Activated naive CD4-positive, alpha-beta T cell (primary cell): ENCODE results near the gene EIF5A.
A peak's percentile ranks its signal among the peaks of the same experiment; 100 is the strongest.

ENCODE experiments used
- DNase-seq, 4 experiments: peaks; one replicate each; lab custom pipeline; 2025; lab: John Stamatoyannopoulos, UW

The EIF5A gene

DNA sequence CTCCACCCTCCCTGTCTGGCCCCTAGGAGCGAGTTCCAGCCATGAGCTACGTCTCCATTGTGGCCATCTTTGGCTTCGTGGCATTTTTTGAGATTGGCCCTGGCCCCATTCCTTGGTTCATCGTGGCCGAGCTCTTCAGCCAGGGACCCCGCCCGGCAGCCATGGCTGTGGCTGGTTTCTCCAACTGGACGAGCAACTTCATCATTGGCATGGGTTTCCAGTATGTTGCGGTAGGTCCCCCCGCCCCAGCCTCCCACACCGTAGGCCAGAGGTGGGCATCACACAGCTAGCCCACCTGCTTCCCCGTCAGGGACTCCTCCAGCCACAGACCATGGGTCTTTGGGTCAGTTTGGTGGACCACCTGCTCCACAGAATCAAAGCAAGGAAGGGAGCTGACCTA, 21.7 kb upstream of the EIF5A start:
- no peak for DNase-seq

GRCh38 chr17:7289256-7290032, 18.0 kb upstream of the EIF5A start:
- no peak for DNase-seq

GRCh38 chr17:7290166-7290565, 17.3 kb upstream of the EIF5A start:
- DNase-seq: no peak

- no peak for DNase-seq
These were observed 16.7 kb upstream of the EIF5A start for GRCh38 chr17:7290685-7291084.

GRCh38 chr17:7292194-7292593, 15.2 kb upstream of the EIF5A start:
- no peak for DNase-seq

DNA sequence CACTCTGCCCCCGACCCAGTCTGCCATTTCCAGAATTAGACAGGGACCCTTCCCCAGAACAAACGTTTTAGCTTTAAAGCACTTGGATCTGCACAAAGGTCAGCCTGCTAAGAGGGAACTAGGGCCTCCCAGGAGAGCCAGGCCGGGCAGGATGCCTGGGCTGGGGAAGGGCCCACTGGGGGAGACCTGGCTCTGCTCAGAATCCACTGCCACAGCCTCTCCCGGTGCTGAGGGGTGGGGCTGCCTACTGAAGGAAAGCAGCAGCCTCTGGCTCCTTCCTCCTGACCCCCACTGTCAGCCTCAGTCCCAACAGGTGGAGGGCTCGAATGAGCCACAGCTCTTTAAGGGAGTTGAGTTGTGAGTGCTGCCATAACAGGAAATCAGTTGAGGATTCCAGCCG, 14.7 kb upstream of the EIF5A start:
- no peak for DNase-seq

GRCh38 chr17:7293159-7293558, 14.3 kb upstream of the EIF5A start:
- no peak for DNase-seq

GRCh38 chr17:7293816-7294613, 13.4 kb upstream of the EIF5A start:
- no peak for DNase-seq

GRCh38 chr17:7294614-7295153, 12.7 kb upstream of the EIF5A start, which contains the start of gene YBX2:
Gene YBX2 (minus strand): TSS chr17:7294639. CDS start chr17:7294500, 139 bp downstream.
- peak; percentile 25 to 62 (median 36) for DNase-seq

GRCh38 chr17:7295230-7296180, 11.9 kb upstream of the EIF5A start:
- DNase-seq: no peak

GRCh38 chr17:7296189-7296861, 11.1 kb upstream of the EIF5A start:
- peak in 3 of 4 experiments; percentile 21 to 63 (median 48) for DNase-seq

GRCh38 chr17:7304179-7304578, 3.2 kb upstream of the EIF5A start:
- no peak for DNase-seq

DNA sequence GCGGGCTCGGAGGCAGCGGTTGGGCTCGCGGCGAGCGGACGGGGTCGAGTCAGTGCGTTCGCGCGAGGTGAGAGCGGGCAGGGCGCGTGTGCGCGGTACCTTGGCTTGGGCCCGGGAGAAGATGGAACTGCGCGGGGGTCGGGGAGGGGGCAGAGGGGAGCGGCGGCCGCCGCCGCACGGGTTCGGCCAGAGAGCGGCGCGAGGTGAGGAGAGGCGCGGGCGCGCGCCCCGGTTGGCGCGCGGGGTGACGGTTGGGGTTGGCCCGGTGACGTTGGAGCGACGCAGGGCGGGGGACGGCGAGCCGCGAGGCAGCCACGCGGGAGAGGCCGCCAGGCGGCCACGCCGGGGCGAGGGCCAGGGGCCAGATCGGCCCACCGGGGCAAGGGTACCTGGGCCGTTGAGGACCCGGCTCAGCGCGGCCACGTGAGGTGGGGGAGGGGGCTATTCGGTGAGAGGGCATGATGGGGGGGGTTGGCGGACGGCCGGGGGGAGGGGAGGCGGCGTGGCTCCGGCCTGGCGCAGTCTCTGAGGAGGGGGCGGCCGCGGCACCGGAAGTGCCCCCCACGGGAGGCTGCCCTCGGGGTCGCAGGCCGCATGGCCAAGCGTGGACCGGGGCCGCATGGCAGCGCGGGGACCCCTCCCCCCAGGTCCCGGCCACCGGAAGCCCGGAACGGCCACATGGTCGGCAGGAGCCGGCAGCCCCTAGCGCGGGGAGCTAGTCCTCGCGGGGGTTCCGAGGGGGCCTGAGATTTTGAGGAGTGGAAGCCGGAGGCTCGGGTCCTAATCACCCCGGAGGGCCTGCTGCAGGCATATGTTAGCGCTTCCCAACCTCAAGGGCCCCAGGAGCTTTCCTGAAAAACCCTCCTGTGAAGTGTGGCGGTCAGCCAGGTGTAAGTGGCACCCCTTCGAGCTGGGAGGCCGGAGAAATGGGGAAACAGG, 527 bp downstream of the EIF5A start:
- DNase-seq: peak; percentile 46 to 63 (median 51)

GRCh38 chr17:7308625-7309433, 1.4 kb downstream of the EIF5A start:
- DNase-seq: peak; percentile 58 to 76 (median 66)

DNA sequence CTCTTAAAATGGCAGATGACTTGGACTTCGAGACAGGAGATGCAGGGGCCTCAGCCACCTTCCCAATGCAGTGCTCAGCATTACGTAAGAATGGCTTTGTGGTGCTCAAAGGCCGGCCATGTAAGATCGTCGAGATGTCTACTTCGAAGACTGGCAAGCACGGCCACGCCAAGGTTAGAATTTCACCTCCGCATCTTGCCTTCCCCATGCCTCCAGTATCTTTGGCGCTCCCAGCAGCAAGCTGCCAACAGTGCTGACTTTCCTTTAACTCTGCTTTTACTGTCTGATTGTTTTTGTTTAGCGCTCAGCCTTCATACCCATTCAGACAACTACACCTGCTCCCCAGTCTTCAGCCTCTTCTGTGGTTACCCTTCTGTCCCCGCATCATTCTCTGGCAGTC, 2.2 kb downstream of the EIF5A start:
- DNase-seq: no peak

DNA sequence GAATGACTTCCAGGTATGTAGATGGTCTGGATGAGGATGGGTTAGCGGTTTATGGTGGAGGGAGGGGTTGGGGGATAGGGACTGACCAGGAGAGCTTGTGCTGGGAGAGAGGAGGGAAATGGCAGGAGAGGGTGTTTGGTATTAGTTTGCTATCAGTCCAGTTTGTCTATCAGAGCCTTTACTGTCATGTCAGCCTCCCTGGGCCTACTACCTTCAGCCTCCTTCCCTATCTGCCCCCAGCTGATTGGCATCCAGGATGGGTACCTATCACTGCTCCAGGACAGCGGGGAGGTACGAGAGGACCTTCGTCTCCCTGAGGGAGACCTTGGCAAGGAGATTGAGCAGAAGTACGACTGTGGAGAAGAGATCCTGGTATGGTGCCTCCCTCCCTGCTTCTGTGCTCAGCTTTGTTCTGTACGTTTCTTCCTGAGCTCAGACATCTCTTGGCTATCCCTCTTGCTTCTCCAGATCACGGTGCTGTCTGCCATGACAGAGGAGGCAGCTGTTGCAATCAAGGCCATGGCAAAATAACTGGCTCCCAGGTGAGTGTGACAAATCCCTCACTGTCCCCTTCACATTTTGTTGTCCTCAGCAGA, 3.8 kb downstream of the EIF5A start:
- no peak for DNase-seq

DNA sequence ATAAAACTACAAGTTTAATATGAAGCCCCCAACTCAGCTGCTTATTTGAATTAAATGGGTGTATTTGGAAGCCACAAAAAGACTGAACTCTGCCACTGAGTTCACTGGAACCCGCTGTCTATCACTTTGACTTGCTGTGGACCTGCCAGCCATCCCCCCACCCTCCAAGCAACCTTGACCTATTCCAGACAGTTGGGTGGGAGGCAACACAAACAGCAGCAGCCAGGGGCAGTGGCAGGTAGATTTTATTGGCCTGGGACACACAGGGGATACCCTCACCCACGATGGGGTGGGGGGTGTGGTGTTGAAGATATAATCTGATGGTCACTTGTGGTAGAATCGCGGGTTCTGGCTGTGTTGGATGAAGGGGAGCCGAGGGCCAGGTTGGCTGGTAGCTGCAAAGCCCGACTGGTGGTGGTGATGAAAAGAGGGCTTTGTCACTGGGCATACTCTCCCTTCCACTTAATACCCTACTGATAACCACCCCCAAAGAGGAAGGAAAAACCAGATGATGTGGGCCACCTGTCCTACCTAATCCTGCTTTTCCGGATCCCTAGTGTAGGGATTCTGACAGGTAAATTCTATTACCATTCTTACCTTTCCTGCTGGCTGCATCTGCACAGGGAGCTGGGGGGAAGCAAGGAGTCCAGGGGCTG, 5.1 kb downstream of the EIF5A start:
- DNase-seq: no peak
